Measurements from ENCODE around the gene CLDN8. TPM values are rescaled to one million over a fixed set of nuclear protein-coding genes. Genes with fewer than 3 reads are reported as not detected.
A peak's percentile ranks its signal among the peaks of the same experiment; 100 is the strongest.

CLDN8 gene
- polyA plus RNA-seq, 1 of the 3 experiments (the other 2 are of a cell fraction), result not detected

GRCh38 chr21:30257773-30258172 lies 41.9 kb upstream of the CLDN8 start:
- H3K36me3 ChIP-seq (replicated peaks in 1 of 2; ENCODE audit: control insufficient read depth in 1 of 2, insufficient read depth in 2 of 2, low read length in 1 of 2), result no peaks in the 10 kb centered on the region
- H3K9me3 ChIP-seq, result no peaks in the 10 kb centered on the region
- H3K4me3 ChIP-seq (ENCODE audit: low read depth in 2 of 2, low read length in 1 of 2), result no peak overlapping the region
- H3F3A ChIP-seq (replicated peaks; ENCODE audit: insufficient read depth), result no peaks in the 10 kb centered on the region
- ChIA-PET POLR2A (no interaction called here), CTCF (interaction anchor here (1.3 kb wide), 1 partner anchor 11 kb away, joined by 3 read pairs; no protein-coding TSS in a partner anchor)
- H2AFZ ChIP-seq (ENCODE audit: low read depth), result no peak overlapping the region
- no peaks in the 10 kb centered on the region for H3K27me3 ChIP-seq (ENCODE audit: insufficient read depth)
- H3K4me2 ChIP-seq, result no peak overlapping the region
- DNase-seq, result peak; percentile 10
- no peaks in the 10 kb centered on the region for H4K20me1 ChIP-seq (ENCODE audit: insufficient read depth)
- H3K27ac ChIP-seq (ENCODE audit: low read depth in 2 of 2, low read length in 1 of 2), result no peak overlapping the region
- no peak for TF ChIP-seq REST (IDR thresholded peaks at IDR 0.05; ENCODE audit: low read depth, low read length)
- peak; percentile 47 for TF ChIP-seq CTCF (IDR thresholded peaks at IDR 0.05)
- H3K9me2 ChIP-seq, result no peaks in the 10 kb centered on the region
- no peaks in the 10 kb centered on the region for H3K79me2 ChIP-seq (ENCODE audit: insufficient read depth)
- WGBS (ENCODE audit: low lambda C conversion rate), result 0% methylated on average over 4 of the region's 4 CpGs
- no peak overlapping the region for H3K9ac ChIP-seq
- no peaks in the 10 kb centered on the region for H3K4me1 ChIP-seq (ENCODE audit: control insufficient read depth in 1 of 2, insufficient read depth in 2 of 2, low read depth in 1 of 2, low read length in 1 of 2)

- TF ChIP-seq JUND (IDR thresholded peaks at IDR 0.05), result no peak
- TF ChIP-seq GABPA (IDR thresholded peaks at IDR 0.05; ENCODE audit: low read depth), result no peak
- Histone ChIP-seq H3F3A (replicated peaks; ENCODE audit: insufficient read depth) (no peaks in the 10 kb centered on the region), H3K79me2 (ENCODE audit: insufficient read depth) (no peaks in the 10 kb centered on the region), H3K27me3 (ENCODE audit: insufficient read depth) (no peaks in the 10 kb centered on the region), H4K20me1 (ENCODE audit: insufficient read depth) (no peaks in the 10 kb centered on the region), H3K36me3 (replicated peaks in 1 of 2; ENCODE audit: control insufficient read depth in 1 of 2, insufficient read depth in 2 of 2, low read length in 1 of 2) (no peaks in the 10 kb centered on the region), H3K9ac (no peak overlapping the region), H3K4me3 (ENCODE audit: low read depth in 2 of 2, low read length in 1 of 2) (no peak overlapping the region), H3K9me3 (no peaks in the 10 kb centered on the region), H2AFZ (ENCODE audit: low read depth) (no peak overlapping the region), H3K4me1 (ENCODE audit: control insufficient read depth in 1 of 2, insufficient read depth in 2 of 2, low read depth in 1 of 2, low read length in 1 of 2) (no peaks in the 10 kb centered on the region), H3K4me2 (no peak overlapping the region), H3K9me2 (no peaks in the 10 kb centered on the region), H3K27ac (ENCODE audit: low read depth in 2 of 2, low read length in 1 of 2) (no peak overlapping the region)
- POLR2A ChIA-PET, result no interaction called here
- 15% methylated on average over 4 of the region's 4 CpGs for WGBS (ENCODE audit: low lambda C conversion rate)
- CTCF ChIA-PET, result no interaction called here
- no peak for DNase-seq
Measured at GRCh38 chr21:30256100-30256499, 40.2 kb upstream of the CLDN8 start.

GRCh38 chr21:30255679-30256078 lies 39.8 kb upstream of the CLDN8 start:
- Histone ChIP-seq H3K4me3 (ENCODE audit: low read depth in 2 of 2, low read length in 1 of 2) (no peak overlapping the region), H3K4me1 (ENCODE audit: control insufficient read depth in 1 of 2, insufficient read depth in 2 of 2, low read depth in 1 of 2, low read length in 1 of 2) (no peaks in the 10 kb centered on the region), H3K36me3 (replicated peaks in 1 of 2; ENCODE audit: control insufficient read depth in 1 of 2, insufficient read depth in 2 of 2, low read length in 1 of 2) (no peaks in the 10 kb centered on the region), H3F3A (replicated peaks; ENCODE audit: insufficient read depth) (no peaks in the 10 kb centered on the region), H3K79me2 (ENCODE audit: insufficient read depth) (no peaks in the 10 kb centered on the region), H4K20me1 (ENCODE audit: insufficient read depth) (no peaks in the 10 kb centered on the region), H3K27me3 (ENCODE audit: insufficient read depth) (no peaks in the 10 kb centered on the region), H2AFZ (ENCODE audit: low read depth) (no peak overlapping the region), H3K9me2 (no peaks in the 10 kb centered on the region), H3K9me3 (no peaks in the 10 kb centered on the region), H3K9ac (no peak overlapping the region), H3K27ac (ENCODE audit: low read depth in 2 of 2, low read length in 1 of 2) (no peak overlapping the region), H3K4me2 (no peak overlapping the region)
- no peak for DNase-seq
- ChIA-PET POLR2A (no interaction called here), CTCF (no interaction called here)
- WGBS (ENCODE audit: low lambda C conversion rate), result 7% methylated on average over 1 of the region's 1 CpG
- TF ChIP-seq NFIC (IDR thresholded peaks at IDR 0.05; ENCODE audit: borderline replicate concordance), result no peak
- no peak for TF ChIP-seq YY1 (IDR thresholded peaks at IDR 0.05; ENCODE audit: low read depth)
- TF ChIP-seq MXI1 (IDR thresholded peaks at IDR 0.05; ENCODE audit: low read depth, low read length), result no peak
- TF ChIP-seq NRF1 (IDR thresholded peaks at IDR 0.05; ENCODE audit: low read depth, low read length), result no peak
- no peak for TF ChIP-seq TAF1 (IDR thresholded peaks at IDR 0.05; ENCODE audit: borderline replicate concordance, low read depth, low read length)
- TF ChIP-seq SMC3 (IDR thresholded peaks at IDR 0.05; ENCODE audit: low read depth, low read length), result no peak
- TF ChIP-seq EZH2phosphoT487 (IDR thresholded peaks at IDR 0.05; ENCODE audit: borderline replicate concordance, low read depth), result no peak
- TF ChIP-seq MEF2A (IDR thresholded peaks at IDR 0.05; ENCODE audit: borderline replicate concordance, low read depth), result no peak
- no peak for TF ChIP-seq SIN3A (IDR thresholded peaks at IDR 0.05; ENCODE audit: borderline replicate concordance, low read depth, low read length)
- TF ChIP-seq FOXM1 (IDR thresholded peaks at IDR 0.05; ENCODE audit: low read depth), result no peak
- TF ChIP-seq GATA2 (CRISPR knock-in tag; IDR thresholded peaks at IDR 0.05), result no peak
- TF ChIP-seq FOXJ3 (CRISPR knock-in tag; IDR thresholded peaks at IDR 0.05), result no peak
- no peak for TF ChIP-seq USF2 (IDR thresholded peaks at IDR 0.05; ENCODE audit: borderline replicate concordance, low read depth, low read length)

Measured in SK-N-SH (cell line).